ENCODE data around the gene ZNF317.

ZNF317 gene

DNA sequence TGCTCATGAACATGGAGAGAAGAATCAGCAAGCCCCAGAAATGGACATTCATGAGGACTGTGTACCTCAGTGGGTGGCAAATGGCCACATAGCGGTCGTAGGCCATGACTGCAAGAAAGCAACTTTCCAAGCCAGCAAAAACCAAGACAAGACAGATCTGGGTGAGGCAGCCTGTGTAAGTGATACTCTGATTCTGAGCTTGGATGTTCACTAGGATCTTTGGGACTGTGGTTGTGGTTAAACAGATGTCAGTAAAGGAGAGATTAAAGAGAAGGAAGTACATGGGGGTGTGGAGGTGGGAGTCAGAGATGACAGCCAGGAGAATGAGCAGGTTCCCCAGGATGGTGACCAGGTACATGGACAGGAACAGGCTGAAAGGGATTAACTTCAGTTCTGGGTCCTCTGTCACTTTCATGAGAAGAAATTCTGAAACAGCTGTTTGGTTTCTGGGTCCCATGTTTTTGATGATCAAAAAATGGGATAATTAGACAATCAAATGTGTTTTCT is 24.8 kb upstream of the ZNF317 start, which contains the start of gene OR7G1:
TSS of gene OR7G1 (minus strand) at position 457 of the 507 bp plus-strand sequence. CDS start at position 457, 0 bp downstream.
- Histone ChIP-seq H3K27me3 (replicated peaks; ENCODE audit: insufficient read depth, low read length) (peaks cover 30% of the 10 kb centered on the region), H3K4me2 (ENCODE audit: low read depth, low read length) (no peak within 1 kb of the TSS), H3K9ac (ENCODE audit: low read length) (no peak within 1 kb of the TSS), H3K36me3 (replicated peaks; ENCODE audit: insufficient read depth, low read length) (no peaks in the 10 kb centered on the region), H3K4me3 (ENCODE audit: low read length) (no peak within 1 kb of the TSS), H3K4me1 (ENCODE audit: low read length) (no peaks in the 10 kb centered on the region), H3K9me3 (replicated peaks; ENCODE audit: insufficient read depth, low read length) (no peaks in the 10 kb centered on the region), H3K27ac (ENCODE audit: low read length) (no peak within 1 kb of the TSS), H3K79me2 (ENCODE audit: low read length) (no peaks in the 10 kb centered on the region), H3F3A (ENCODE audit: insufficient read depth, low read length) (no peaks in the 10 kb centered on the region), H4K20me1 (ENCODE audit: insufficient read depth, low read length) (no peaks in the 10 kb centered on the region), H3K9me2 (replicated peaks; ENCODE audit: insufficient read depth, low read length) (no peaks in the 10 kb centered on the region), H2AFZ (ENCODE audit: low read length) (no peak within 1 kb of the TSS)
- DNase-seq: no peak
- TF ChIP-seq, protein P1, sequence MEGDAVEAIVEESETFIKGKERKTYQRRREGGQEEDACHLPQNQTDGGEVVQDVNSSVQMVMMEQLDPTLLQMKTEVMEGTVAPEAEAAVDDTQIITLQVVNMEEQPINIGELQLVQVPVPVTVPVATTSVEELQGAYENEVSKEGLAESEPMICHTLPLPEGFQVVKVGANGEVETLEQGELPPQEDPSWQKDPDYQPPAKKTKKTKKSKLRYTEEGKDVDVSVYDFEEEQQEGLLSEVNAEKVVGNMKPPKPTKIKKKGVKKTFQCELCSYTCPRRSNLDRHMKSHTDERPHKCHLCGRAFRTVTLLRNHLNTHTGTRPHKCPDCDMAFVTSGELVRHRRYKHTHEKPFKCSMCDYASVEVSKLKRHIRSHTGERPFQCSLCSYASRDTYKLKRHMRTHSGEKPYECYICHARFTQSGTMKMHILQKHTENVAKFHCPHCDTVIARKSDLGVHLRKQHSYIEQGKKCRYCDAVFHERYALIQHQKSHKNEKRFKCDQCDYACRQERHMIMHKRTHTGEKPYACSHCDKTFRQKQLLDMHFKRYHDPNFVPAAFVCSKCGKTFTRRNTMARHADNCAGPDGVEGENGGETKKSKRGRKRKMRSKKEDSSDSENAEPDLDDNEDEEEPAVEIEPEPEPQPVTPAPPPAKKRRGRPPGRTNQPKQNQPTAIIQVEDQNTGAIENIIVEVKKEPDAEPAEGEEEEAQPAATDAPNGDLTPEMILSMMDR (IDR thresholded peaks at IDR 0.05; ENCODE audit: low read length): no peak
- TF ChIP-seq EZH2phosphoT487 (IDR thresholded peaks at IDR 0.05; ENCODE audit: low read length) (no peak), EZH2 (optimal IDR thresholded peaks at IDR 0.05; ENCODE audit: low read depth, low read length) (no peak)

DNA sequence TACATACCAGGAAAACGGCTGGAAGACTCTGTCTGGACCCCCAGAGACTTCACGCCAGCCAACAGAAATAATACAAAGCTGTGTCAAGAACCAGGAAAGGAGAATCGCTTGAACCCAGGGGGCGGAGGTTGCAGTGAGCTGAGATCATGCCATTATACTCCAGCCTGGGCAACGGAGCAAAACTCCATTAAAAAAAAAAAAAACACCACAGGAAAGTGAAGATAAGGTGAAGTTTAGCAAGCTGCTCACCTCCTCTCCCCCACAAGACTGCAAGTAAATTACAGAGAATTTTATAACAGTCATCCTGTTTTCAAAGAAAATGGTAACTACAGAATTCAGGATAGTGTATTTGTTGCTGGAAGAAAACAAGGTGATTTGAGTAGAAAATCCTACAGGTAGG is 23.6 kb upstream of the ZNF317 start:
- no peaks in the 10 kb centered on the region for H3K9me3 ChIP-seq (replicated peaks; ENCODE audit: insufficient read depth, low read length)
- no peaks in the 10 kb centered on the region for H3K36me3 ChIP-seq (replicated peaks; ENCODE audit: insufficient read depth, low read length)
- no peaks in the 10 kb centered on the region for H3K4me1 ChIP-seq (ENCODE audit: low read length)
- H4K20me1 ChIP-seq (ENCODE audit: insufficient read depth, low read length): no peaks in the 10 kb centered on the region
- H3K4me3 ChIP-seq (ENCODE audit: low read length): no peak overlapping the region
- no peak overlapping the region for H2AFZ ChIP-seq (ENCODE audit: low read length)
- no peak overlapping the region for H3K27ac ChIP-seq (ENCODE audit: low read length)
- TF ChIP-seq EZH2phosphoT487 (IDR thresholded peaks at IDR 0.05; ENCODE audit: low read length) (no peak), EZH2 (optimal IDR thresholded peaks at IDR 0.05; ENCODE audit: low read depth, low read length) (no peak)
- TF ChIP-seq, protein P1 (IDR thresholded peaks at IDR 0.05; ENCODE audit: low read length): no peak
- H3K9ac ChIP-seq (ENCODE audit: low read length): no peak overlapping the region
- H3K27me3 ChIP-seq (replicated peaks; ENCODE audit: insufficient read depth, low read length): peaks cover 25% of the 10 kb centered on the region
- no peaks in the 10 kb centered on the region for H3K9me2 ChIP-seq (replicated peaks; ENCODE audit: insufficient read depth, low read length)
- H3K79me2 ChIP-seq (ENCODE audit: low read length): no peaks in the 10 kb centered on the region
- H3F3A ChIP-seq (ENCODE audit: insufficient read depth, low read length): no peaks in the 10 kb centered on the region
- no peak for DNase-seq
- no peak overlapping the region for H3K4me2 ChIP-seq (ENCODE audit: low read depth, low read length)

DNA sequence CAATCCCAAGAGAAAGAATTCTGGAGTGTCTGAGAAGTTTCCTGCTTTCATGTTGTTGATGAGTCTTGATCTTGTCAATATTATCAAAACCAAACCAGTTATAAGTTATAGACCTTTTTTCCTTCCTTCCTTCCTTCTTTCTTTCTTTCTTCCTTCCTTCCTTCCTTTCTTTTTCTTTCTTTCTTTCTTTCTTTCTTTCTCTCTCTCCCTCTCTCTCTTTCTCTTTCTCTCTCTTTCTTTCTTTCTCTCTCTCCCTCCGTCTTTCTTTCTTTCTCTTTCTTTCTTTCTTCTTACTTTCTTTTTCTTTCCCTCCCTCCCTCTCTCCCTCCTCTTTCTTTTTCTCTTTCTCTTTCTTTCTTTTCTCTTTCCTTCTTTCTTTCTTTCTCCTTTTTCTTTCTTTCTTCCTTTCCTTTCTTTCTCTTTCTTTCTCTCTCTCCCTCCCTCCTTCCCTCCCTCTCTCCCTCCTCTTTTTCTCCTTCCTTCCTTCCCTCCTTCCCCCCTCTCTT is 13.2 kb upstream of the ZNF317 start, which contains the start of gene OR7G3:
TSS of gene OR7G3 (minus strand) at position 51 of the 506 bp plus-strand sequence. CDS start at position 51, 0 bp downstream.
- H3K4me3 ChIP-seq (ENCODE audit: low read length): no peak within 1 kb of the TSS
- no peaks in the 10 kb centered on the region for H3K36me3 ChIP-seq (replicated peaks; ENCODE audit: insufficient read depth, low read length)
- H3F3A ChIP-seq (ENCODE audit: insufficient read depth, low read length): no peaks in the 10 kb centered on the region
- H3K4me2 ChIP-seq (ENCODE audit: low read depth, low read length): no peak within 1 kb of the TSS
- H3K9me2 ChIP-seq (replicated peaks; ENCODE audit: insufficient read depth, low read length): no peaks in the 10 kb centered on the region
- TF ChIP-seq, protein P1 (IDR thresholded peaks at IDR 0.05; ENCODE audit: low read length): no peak
- TF ChIP-seq EZH2 (optimal IDR thresholded peaks at IDR 0.05; ENCODE audit: low read depth, low read length) (no peak), EZH2phosphoT487 (IDR thresholded peaks at IDR 0.05; ENCODE audit: low read length) (no peak)
- H3K27me3 ChIP-seq (replicated peaks; ENCODE audit: insufficient read depth, low read length): peaks cover 11% of the 10 kb centered on the region
- no peaks in the 10 kb centered on the region for H4K20me1 ChIP-seq (ENCODE audit: insufficient read depth, low read length)
- H2AFZ ChIP-seq (ENCODE audit: low read length): no peak within 1 kb of the TSS
- H3K4me1 ChIP-seq (ENCODE audit: low read length): no peaks in the 10 kb centered on the region
- no peak within 1 kb of the TSS for H3K27ac ChIP-seq (ENCODE audit: low read length)
- no peak within 1 kb of the TSS for H3K9ac ChIP-seq (ENCODE audit: low read length)
- H3K9me3 ChIP-seq (replicated peaks; ENCODE audit: insufficient read depth, low read length): no peaks in the 10 kb centered on the region
- H3K79me2 ChIP-seq (ENCODE audit: low read length): no peaks in the 10 kb centered on the region
- no peak for DNase-seq

All from MM.1S (cell line).